A549 (cell line): Measurements from ENCODE around the gene ASB16. TPM values are rescaled to one million over a fixed set of nuclear protein-coding genes. Genes with fewer than 3 reads are reported as not detected.

Experiments used
- ATAC-seq, 2 experiments: fragments of 200-7000 bp in 1 of 2; fragments of >200 bp in 1 of 2; cut with Nextera tagmentation in 1 of 2; cut with Tn5 transposase in 1 of 2; 3 replicates each; pipeline versions ENCODE4 v1.8.0 to v1.9.1; 2018 to 2020; ENCODE audit warnings: mild to moderate bottlenecking in 1 of 2, moderate library complexity in 1 of 2
- CTCF ChIA-PET: fragments of 300-600 bp; sonication (Branson Sonifier 250); formaldehyde crosslinking; extraction: SDS; loops from one replicate; lab custom pipeline; 2021; ENCODE audit warnings: antibody characterized with exemption, inconsistent platforms; lab: Yijun Ruan, JAX
- POLR2A ChIA-PET: fragments of 350-600 bp; formaldehyde crosslinking; extraction: SDS; loops from one replicate; lab custom pipeline; 2021; ENCODE audit warnings: antibody characterized with exemption, inconsistent platforms; lab: Yijun Ruan, JAX
- DNase-seq, 2 experiments: peaks; one replicate each; pipeline versions ENCODE4 v3.0.0 to v3.0.0-alpha.2; 2011 to 2016; ENCODE audit warnings: low read depth in 1 of 2, low spot score in 1 of 2
- FAIRE-seq: peaks from 2 replicates; lab custom pipeline; 2011; peaks lifted over from hg19 to GRCh38; lab: Jason Lieb, UNC
- H3K27ac ChIP-seq, 2 experiments: fragments of >200 bp; sonication (Bioruptor Twin); formaldehyde crosslinking; 3 replicates each; pipeline ENCODE4 v1.5.1; 2016 to 2017
- H3K4me1 ChIP-seq: fragments of >200 bp; sonication (Bioruptor Twin); formaldehyde crosslinking; 3 replicates; pipeline ENCODE4 v1.6.1; 2016
- H3K4me2 ChIP-seq: fragments of >200 bp; sonication (Bioruptor Twin); formaldehyde crosslinking; 3 replicates; pipeline ENCODE4 v1.6.1; 2016
- H3K4me3 ChIP-seq: fragments of >200 bp; sonication (Bioruptor Twin); formaldehyde crosslinking; 3 replicates; pipeline ENCODE4 v1.5.1; 2016
- H3K9me3 ChIP-seq: fragments of >200 bp; sonication (Bioruptor Twin); formaldehyde crosslinking; 3 replicates; pipeline ENCODE4 v1.6.1; 2016
- CBX2 ChIP-seq: fragments of 200-600 bp; sonication (generic); IDR thresholded peaks from 2 replicates; pipeline ENCODE4 v1.6.1; 2016; ENCODE audit warnings: low read depth, mild to moderate bottlenecking, borderline replicate concordance
- CHD4 ChIP-seq: fragments of 200-600 bp; sonication (generic); IDR thresholded peaks from 2 replicates; pipeline ENCODE4 v1.6.1; 2016; ENCODE audit warnings: antibody characterized with exemption, mild to moderate bottlenecking, borderline replicate concordance
- ESRRA ChIP-seq: fragments of 150-350 bp; IDR thresholded peaks from 2 replicates; pipeline ENCODE4 v1.6.1; 2014; ENCODE audit warnings: mild to moderate bottlenecking, low read length, borderline replicate concordance
- FOSL2 ChIP-seq, 2 experiments: fragments of 450-650 bp in 1 of 2; fragments of >200 bp in 1 of 2; sonication (Bioruptor Twin) in 1 of 2; formaldehyde crosslinking; IDR thresholded peaks; 2 replicates each; pipeline versions ENCODE4 v1.5.0 to v1.6.1; 2016 to 2020; ENCODE audit warnings: mild to moderate bottlenecking in 1 of 2, moderate library complexity in 1 of 2
- KDM5A ChIP-seq: fragments of 200-600 bp; sonication (generic); IDR thresholded peaks from 2 replicates; pipeline ENCODE4 v1.6.1; 2016; ENCODE audit warnings: antibody characterized with exemption, mild to moderate bottlenecking
- MYC ChIP-seq: IDR thresholded peaks from 2 replicates; pipeline ENCODE4 v1.6.1; 2012; ENCODE audit warnings: mild to moderate bottlenecking, inconsistent platforms, low read length, improper control_type of control experiment, borderline replicate concordance
- NFE2L2 ChIP-seq: fragments of 150-350 bp; conservative IDR thresholded peaks from 2 replicates; pipeline ENCODE4 v1.6.1; 2014; ENCODE audit warnings: low read length
- NPAS2 ChIP-seq: fragments of 250-450 bp; sonication (Bioruptor Pico); IDR thresholded peaks from 2 replicates; pipeline ENCODE4 v1.8.0; 2022; ENCODE audit warnings: mild to moderate bottlenecking, moderate library complexity, borderline replicate concordance
- RAD21 ChIP-seq, 2 experiments: fragments of >200 bp in 1 of 2; sonication (Bioruptor Twin) in 1 of 2; formaldehyde crosslinking in 1 of 2; IDR thresholded peaks in 1 of 2; conservative IDR thresholded peaks in 1 of 2; 2 replicates in 1 of 2; 3 replicates in 1 of 2; pipeline ENCODE4 v1.6.1; 2012 to 2018; ENCODE audit warnings: inconsistent platforms in 1 of 2
- TFCP2L1 ChIP-seq: fragments of 250-450 bp; sonication (Bioruptor Pico); IDR thresholded peaks from 2 replicates; pipeline ENCODE4 v1.5.0; 2021; ENCODE audit warnings: mild to moderate bottlenecking
- ZSCAN20 ChIP-seq: fragments of 250-450 bp; sonication (Bioruptor Pico); IDR thresholded peaks from 2 replicates; pipeline ENCODE4 v1.8.0; 2022; ENCODE audit warnings: mild to moderate bottlenecking, moderate library complexity
- WGBS: methylation state at CpG from one replicate; pipeline ENCODE4 v1.1.6; 2017; ENCODE audit errors: missing lambda C conversion rate; 5-methylcytosine and 5-hydroxymethylcytosine counted together
- polyA plus RNA-seq, 4 experiments: library from polyadenylated mRNA; depleted of rRNA in 3 of 4; stranded (reverse); fragments of >200 nt; fragmentation: RNase III in 1 of 4; extraction: RNeasy Plus Mini Kit Qiagen cat#74134 plus additional on column Dnase treatment in 1 of 4; gene quantifications; 2 replicates in 3 of 4; 3 replicates in 1 of 4; pipeline ENCODE4 v1.2.3, GENCODE V29; 2011 to 2017
- TF ChIP-seq, protein P1 (sequence below): fragments of >200 bp; sonication (Bioruptor Twin); formaldehyde crosslinking; IDR thresholded peaks from 3 replicates; pipeline ENCODE4 v1.5.1; 2016
- TF ChIP-seq, protein P2 (sequence below): fragments of >200 bp; sonication (Bioruptor Twin); formaldehyde crosslinking; IDR thresholded peaks from 3 replicates; pipeline ENCODE4 v1.6.1; 2016
- TF ChIP-seq, protein P3 (sequence below): fragments of >200 bp; sonication (Bioruptor Twin); formaldehyde crosslinking; IDR thresholded peaks from 2 replicates; pipeline ENCODE4 v1.6.1; 2016

The ASB16 gene
- polyA plus RNA-seq, 2 of the 4 experiments (the other 2 are of a cell fraction) = 0.15 TPM; not detected in 1

GRCh38 chr17:44120851-44121605 is 49.5 kb upstream of the ASB16 start (continued):
- TF ChIP-seq, protein P1, sequence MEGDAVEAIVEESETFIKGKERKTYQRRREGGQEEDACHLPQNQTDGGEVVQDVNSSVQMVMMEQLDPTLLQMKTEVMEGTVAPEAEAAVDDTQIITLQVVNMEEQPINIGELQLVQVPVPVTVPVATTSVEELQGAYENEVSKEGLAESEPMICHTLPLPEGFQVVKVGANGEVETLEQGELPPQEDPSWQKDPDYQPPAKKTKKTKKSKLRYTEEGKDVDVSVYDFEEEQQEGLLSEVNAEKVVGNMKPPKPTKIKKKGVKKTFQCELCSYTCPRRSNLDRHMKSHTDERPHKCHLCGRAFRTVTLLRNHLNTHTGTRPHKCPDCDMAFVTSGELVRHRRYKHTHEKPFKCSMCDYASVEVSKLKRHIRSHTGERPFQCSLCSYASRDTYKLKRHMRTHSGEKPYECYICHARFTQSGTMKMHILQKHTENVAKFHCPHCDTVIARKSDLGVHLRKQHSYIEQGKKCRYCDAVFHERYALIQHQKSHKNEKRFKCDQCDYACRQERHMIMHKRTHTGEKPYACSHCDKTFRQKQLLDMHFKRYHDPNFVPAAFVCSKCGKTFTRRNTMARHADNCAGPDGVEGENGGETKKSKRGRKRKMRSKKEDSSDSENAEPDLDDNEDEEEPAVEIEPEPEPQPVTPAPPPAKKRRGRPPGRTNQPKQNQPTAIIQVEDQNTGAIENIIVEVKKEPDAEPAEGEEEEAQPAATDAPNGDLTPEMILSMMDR = no peak
- no peak for TF ChIP-seq MYC
- TF ChIP-seq, all 56 proteins: peak for 0

DNA sequence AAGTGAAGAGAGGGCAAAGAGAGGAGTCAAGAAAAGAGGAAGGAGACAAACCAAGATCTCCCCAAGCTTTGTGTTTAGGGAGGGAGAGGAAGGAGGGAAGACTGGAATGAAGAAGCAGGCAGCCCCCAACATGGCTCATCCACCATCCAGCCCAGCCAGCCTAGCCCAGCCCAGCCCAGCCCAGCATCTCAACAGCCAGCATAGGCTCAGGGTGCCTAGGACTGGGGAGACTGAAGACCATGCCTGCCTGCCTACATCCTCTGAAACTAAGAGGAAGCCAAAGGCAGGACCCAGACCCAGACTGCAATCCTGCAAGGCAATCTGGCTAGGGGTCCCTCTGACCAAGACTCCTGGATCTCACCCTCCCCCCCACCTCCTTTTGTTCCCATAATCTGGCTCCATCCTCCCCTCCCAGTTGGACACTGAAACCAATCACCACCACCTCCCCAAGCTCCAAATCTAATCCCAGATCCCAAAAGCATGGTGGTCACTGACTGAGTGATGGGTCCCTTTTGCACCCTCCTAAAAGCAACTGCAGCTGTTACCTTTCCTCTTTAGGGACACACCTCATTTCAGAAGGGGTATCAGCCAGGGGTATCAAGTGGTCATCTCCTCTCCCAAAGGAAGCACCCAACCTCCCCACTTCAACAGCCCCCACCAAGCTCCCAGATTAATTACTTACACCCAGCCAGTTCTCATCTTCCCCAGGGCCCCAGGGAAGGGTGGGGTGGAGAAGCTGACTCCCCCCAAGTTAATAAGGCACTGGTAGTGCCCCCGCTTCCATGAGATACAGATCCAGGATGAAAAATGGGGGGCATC is 48.3 kb upstream of the ASB16 start:
- peak overlapping the region; percentile 80 for H3K4me2 ChIP-seq
- no peak for FAIRE-seq
- TF ChIP-seq, protein P1 = no peak
- TF ChIP-seq RAD21 (conservative IDR thresholded peaks at IDR 0.05 in 1 of 2, IDR thresholded peaks at IDR 0.05 in 1 of 2) (no peak), NFE2L2 (no peak), ZSCAN20 (CRISPR knock-in tag) (no peak), ESRRA (no peak), TFCP2L1 (no peak), KDM5A (no peak), FOSL2 (IDR thresholded peaks at IDR 0.05) (no peak), FOSL2 (CRISPR knock-in tag; IDR thresholded peaks at IDR 0.05) (no peak), CBX2 (no peak), CHD4 (no peak), NPAS2 (CRISPR knock-in tag) (no peak)
- TF ChIP-seq, protein P2, sequence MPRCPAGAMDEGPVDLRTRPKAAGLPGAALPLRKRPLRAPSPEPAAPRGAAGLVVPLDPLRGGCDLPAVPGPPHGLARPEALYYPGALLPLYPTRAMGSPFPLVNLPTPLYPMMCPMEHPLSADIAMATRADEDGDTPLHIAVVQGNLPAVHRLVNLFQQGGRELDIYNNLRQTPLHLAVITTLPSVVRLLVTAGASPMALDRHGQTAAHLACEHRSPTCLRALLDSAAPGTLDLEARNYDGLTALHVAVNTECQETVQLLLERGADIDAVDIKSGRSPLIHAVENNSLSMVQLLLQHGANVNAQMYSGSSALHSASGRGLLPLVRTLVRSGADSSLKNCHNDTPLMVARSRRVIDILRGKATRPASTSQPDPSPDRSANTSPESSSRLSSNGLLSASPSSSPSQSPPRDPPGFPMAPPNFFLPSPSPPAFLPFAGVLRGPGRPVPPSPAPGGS = no peak
- TF ChIP-seq, protein P3, sequence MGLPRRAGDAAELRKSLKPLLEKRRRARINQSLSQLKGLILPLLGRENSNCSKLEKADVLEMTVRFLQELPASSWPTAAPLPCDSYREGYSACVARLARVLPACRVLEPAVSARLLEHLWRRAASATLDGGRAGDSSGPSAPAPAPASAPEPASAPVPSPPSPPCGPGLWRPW = no peak
- 91% methylated on average over 1 of the region's 1 CpG for WGBS
- no peak for DNase-seq
- POLR2A ChIA-PET = interaction anchor here (0.6 to 4.1 kb wide), 7 partner anchors 12 to 1705 kb away, joined by 3 to 50 read pairs (median 10); partner anchors contain the start of genes LSM12 and TMUB2
- no peak for ATAC-seq
- H3K4me1 ChIP-seq = peaks cover 28% of the 10 kb centered on the region
- H3K4me3 ChIP-seq = peak overlapping the region; percentile 81
- CTCF ChIA-PET = interaction anchor here (1.0 to 33.5 kb wide), 11 partner anchors 10 to 283 kb away, joined by 3 to 1202 read pairs (median 4); no protein-coding TSS in a partner anchor
- H3K27ac ChIP-seq = peak overlapping the region in 1 of 2 experiments; percentile 87; a peak in 2 of 6 replicates
- no peaks in the 10 kb centered on the region for H3K9me3 ChIP-seq
